Non-pigmented ciliary epithelial cell (primary cell): ENCODE results near the gene SLC8A3.
"Not testable (repeated sequence)": the region's sequence is repeated elsewhere in the genome, so short reads cannot be mapped to it uniquely, and the experiment has no call there.

ENCODE experiments used
- DNase-seq: peaks from one replicate; pipeline ENCODE4 v3.0.0-alpha.2; 2010; ENCODE audit warnings: low read depth

Gene SLC8A3, protein sequence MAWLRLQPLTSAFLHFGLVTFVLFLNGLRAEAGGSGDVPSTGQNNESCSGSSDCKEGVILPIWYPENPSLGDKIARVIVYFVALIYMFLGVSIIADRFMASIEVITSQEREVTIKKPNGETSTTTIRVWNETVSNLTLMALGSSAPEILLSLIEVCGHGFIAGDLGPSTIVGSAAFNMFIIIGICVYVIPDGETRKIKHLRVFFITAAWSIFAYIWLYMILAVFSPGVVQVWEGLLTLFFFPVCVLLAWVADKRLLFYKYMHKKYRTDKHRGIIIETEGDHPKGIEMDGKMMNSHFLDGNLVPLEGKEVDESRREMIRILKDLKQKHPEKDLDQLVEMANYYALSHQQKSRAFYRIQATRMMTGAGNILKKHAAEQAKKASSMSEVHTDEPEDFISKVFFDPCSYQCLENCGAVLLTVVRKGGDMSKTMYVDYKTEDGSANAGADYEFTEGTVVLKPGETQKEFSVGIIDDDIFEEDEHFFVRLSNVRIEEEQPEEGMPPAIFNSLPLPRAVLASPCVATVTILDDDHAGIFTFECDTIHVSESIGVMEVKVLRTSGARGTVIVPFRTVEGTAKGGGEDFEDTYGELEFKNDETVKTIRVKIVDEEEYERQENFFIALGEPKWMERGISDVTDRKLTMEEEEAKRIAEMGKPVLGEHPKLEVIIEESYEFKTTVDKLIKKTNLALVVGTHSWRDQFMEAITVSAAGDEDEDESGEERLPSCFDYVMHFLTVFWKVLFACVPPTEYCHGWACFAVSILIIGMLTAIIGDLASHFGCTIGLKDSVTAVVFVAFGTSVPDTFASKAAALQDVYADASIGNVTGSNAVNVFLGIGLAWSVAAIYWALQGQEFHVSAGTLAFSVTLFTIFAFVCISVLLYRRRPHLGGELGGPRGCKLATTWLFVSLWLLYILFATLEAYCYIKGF

DNA sequence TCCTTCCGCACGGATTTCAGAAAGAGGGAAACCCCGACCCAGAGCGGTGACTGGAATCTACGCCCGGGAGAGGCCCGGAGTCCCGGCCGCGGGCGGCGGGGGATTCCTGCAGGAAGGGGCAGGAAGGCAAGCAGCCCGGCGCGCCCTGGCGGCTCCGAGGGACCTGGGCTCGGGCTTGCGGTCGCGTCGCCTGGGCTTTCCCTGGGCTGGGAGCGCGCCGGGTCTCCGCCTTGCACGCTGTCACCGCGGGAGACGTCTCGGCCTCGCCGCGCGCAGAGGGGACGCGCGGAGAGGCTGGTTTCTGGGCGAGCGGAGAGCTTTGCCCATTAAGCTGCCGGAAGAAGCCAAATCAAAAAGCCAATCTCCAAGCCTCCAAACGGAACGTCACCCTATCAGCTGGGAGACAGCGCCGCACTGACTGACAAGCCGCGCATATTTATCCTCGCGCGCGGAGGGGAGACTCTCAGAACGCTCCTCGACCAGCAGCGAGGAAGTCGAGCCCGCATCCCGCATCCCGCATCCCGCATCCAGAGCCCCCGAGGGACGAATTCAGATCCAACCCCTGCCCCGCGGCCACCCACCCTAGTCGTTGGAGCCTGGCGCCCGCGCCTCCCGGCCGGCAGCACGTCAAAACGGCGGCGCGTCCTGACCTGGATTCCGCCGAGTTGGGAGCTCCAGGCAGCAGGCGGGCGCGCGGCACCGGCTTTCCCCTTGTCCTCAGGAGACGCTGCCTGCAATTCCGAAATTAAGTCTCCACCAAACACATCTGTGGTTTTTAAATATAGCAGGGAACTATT, at the start of gene SLC8A3:
Gene SLC8A3 (minus strand): TSS at position 293 of the 797 bp plus-strand sequence. CDS start 20,529 bp downstream, outside the sequence.
- no peak for DNase-seq

DNA sequence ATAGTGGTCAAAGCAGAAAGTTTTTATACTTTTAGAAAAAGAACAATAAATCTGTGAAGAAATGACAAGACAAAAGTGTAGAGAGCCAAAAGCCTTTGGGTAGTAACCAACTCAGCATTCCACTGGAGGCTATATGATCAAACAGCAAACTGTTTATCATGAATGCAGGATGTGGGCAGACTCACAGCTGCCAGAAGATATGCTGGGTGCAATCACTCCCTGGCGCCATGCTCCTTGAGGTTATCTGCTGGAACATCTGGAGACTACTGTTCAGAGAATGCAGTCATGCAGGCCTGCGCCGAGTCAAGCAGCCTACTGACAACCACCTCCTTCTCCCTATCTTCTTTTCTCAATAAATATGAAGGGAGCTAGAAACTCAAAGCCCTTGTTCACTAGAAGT, 49.0 kb upstream of the SLC8A3 start:
- DNase-seq = no peak

DNA sequence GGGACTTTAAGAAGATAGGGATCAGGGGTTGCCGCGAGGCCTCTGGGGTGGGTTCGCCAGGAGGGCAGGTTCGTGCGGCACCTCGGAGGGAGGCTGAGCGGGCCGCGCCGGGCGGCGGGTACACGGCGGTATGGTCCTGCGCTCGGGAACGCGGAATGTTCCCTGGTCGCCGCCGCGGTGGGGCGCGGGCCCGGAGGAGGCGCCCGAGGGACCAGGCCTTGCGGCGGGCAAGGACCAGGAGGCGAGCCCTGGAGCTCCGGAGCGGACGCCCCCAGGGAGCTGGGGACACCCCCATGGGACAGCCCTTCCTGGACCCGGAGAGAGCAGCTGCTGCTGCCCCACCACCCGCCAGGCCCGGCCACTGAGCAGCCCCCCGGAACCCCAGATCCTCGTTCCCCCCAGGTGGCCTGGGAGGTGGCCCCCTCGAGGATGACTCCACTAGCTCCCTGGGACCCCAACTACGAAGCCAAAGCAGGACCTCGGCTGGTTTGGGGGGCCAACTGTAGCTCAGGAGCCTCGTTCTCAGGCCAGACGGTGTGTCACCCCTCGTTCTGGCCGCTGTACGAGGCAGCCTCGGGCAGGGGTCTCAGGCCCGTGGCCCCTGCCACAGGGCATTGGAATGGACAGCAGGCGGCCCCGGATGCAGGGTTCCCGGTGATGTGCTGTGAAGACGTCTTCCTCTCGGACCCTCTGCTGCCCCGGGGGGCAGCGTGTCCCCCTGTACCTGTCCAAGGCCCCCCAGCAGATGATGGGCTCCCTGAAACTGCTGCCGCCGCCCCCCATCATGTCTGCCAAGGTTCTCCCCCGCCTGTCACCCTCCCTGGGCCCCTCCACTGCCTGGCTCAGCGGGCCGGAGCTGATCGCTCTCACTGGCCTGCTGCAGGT, 45.6 kb upstream of the SLC8A3 start:
- no peak for DNase-seq

DNA sequence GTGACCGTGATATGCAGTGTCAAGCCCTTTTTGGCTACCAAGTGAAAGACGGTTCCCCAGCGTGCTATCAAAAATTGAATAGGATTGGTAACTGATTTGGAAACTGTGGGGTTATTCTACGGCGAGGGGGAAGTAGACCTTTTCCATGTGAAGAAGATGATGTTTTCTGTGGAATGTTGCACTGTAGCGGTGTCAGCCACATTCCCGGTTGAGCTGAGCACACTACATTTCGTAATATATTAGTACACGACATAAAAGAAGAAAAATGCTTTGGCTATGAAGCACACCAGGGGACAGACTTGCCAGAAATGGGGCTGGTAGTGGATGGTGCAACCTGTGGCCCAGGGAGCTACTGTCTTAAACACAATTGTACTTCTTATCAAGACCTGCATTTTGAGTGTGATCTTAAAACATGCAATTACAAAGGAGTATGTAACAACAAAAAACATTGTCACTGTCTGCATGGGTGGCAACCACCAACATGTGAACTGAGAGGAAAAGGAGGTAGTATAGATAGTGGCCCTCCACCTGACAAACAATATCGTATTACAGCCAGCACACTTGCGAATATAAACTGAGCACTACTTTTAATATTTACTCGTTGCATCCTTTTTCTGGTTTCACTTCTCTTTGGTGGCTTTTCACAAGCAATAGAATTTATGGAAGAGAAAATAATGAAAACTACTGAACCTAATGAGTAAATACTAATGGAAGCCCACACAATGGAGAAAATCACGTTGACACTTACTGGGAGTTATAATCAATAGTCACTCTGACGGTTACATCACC, 43.2 kb upstream of the SLC8A3 start:
- not testable (repeated sequence) for DNase-seq

DNA sequence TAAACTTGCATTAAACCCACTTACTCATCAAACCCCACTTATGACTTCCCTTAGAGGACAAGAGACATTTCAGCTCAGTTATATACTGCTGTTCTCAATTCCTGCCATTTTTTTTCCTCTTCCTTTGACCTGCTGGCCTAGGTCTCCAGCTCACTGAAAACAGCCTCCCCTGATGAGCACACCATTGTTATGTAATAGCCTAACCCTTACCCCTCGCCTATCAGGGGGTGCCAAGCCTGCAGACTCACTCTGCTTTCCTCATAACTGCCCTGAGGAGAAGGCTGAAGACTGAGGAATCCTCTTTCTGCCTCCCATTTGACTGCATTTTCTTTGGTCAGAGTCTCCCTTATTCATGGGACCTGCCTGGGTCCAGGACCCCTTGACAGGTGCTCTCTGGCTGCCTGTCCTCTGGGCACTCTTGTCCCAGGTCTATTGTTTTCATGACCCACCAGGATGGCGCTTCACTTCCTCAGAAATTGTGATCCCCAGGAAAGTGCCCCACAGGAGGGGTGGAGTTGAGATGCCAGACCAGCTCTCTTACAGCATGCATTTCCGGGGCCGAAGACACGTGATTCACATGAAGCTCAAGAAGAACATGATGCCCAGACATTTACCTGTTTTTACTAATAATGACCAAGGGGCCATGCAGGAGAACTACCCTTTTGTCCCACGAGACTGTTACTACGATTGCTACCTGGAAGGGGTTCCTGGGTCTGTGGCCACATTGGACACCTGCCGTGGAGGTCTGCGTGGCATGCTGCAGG, 41.3 kb upstream of the SLC8A3 start:
- not testable (repeated sequence) for DNase-seq

DNA sequence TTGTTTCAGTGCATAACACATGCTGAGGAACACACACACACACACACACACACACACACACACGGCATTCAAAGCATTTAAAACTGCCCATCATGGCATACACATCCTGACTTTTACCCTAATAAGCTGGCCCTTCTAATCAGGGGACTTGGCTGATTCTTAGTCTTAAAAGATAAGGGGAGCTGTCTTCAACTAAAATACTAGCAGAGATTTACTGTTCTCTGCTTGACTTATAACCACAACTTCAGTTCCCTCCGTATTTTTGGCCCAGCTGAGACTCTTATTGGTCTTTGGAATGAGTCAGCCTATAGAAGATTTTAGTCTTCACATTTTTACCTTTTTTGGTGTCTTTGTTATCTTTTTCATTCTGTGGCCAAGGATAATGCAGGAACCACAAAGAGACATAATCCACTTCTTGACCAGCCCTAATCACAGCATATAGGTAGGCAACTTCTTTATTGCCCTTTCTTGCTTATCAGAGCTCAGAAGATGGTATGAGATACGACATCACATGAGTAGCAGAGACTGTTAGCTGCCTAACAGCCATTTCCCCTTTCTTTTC, 25.1 kb upstream of the SLC8A3 start:
- DNase-seq = no peak

DNA sequence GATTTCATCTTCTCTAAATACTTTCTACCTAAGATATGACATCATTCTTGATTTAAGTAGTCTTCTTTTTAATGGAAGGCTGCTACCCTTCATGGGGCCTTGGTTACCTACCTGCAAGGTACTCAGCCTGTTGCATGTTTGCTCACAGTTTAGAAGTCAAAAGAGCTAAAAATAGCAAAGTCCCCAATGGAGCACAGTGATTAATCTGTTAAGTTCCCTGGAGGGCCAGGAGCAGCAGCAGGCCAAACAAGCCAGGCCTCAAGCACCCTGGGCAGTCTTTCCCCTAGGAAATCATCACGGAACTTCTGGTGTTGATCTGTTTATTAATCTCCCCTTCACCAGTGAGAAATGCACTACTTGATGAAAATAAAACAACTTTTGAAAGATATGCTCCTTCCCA, 24.0 kb upstream of the SLC8A3 start:
- DNase-seq = no peak

DNA sequence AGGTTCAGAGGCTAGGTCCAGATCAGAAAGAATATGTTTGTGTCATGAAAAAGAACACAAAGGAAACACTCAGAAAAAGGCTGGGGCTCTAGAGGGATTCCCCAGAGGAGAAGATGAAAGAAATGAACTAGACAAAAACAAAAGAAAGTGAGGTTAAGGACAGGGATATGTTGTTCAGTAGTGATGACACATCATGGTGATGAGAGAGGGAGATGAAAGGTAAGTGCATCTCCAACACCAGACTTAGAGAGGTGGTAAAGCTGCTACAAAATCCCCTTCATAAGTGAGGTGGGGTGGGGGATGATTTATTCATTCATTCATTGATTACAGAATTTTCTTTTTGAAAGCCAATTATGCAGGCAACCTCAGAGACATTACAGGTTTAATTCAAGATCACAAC, 19.6 kb upstream of the SLC8A3 start:
- DNase-seq = no peak

DNA sequence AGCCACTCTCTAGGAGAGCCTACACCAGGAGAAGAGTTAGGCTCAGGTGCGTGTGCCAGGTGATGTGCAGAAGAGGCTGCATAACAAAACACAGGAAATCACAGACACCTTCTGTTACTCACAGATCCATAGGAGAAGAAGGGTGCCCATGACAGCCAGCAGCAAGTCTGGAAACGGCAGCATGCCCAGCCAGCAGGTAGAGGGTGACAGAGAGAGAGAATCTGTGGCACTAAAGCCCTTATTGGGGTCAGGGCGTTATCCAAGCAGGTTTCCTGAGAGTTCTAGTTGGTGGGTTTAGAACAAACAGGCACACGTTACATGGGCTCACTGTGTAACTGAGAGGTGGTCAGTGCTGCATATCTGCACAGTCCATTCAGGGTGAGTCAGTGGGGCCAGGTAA, 14.9 kb upstream of the SLC8A3 start:
- no peak for DNase-seq

DNA sequence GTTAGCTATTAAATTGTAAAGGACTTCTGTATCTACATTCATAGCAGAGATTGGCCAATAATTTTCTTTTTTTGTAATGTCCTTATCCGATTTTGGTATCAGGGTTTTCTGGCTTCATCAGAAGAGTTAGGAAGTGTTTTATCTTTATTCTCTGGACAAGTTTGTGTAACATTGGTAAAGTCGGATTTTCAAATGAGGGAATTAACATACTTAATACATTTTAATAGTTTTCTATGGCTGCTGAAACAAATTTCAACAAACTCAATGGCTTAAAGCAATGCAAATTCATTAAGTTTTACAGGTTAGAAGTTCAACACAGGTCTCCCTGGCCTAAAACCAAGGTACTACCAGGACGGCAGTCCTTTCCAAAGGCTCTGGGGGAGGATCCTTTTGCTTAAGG, 13.2 kb upstream of the SLC8A3 start:
- DNase-seq = no peak

DNA sequence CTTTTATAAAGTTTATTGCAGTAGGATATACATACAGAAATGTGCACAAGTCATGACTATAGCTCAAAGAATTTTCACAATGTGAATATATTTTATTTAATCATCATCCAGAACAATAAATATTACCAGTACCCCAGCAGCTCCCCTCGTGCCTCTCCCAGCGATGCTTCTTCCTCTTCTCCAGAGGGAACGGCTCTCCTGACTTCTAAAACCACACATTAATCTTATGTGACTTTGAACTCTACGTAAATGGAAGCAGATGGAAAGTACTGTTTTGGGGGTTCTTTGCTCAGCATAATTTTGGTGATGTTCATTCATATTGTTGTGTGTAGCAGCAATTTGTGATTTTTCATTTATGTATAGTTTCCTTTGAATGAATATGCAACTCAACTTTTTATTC, 4.6 kb upstream of the SLC8A3 start:
- DNase-seq = no peak

DNA sequence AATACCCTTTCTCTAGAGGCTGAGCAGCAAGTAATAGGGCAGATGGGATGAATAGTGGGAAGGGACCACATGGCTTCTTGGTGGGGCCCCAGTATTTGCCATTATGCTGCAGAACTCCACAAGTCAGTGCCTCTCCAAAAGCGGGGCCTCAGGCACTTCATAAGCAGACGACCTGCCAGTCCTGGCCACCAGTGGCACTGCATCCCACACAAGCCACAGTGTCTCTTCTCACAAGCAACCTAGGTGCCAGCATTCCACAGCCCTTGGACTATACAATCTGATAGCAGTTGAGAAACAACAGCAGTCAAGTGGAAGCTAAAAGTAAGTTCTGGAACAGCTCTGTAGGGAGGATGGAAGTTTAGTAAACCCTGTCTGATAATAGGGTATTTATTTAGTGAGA, 4.2 kb upstream of the SLC8A3 start:
- no peak for DNase-seq

DNA sequence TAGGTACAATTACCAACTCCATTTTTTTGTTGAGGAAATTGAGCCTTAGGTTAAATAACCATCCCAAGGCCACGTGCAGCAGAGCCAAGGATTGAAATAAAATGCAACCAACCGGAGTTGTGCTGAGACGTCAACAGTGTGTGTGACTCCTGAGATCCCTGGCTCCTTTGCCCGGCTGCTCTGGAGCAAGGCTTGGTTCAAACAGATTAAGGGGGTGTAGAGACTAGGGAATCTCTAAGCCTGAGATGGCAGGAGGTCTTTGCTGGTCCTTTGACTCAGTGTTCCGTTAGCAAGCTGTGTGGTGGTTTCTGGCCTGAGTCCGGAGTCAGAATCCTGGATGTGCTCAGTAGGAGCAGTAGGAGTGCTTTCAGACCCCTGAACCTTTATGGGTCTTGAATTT, 1.4 kb upstream of the SLC8A3 start:
- no peak for DNase-seq

DNA sequence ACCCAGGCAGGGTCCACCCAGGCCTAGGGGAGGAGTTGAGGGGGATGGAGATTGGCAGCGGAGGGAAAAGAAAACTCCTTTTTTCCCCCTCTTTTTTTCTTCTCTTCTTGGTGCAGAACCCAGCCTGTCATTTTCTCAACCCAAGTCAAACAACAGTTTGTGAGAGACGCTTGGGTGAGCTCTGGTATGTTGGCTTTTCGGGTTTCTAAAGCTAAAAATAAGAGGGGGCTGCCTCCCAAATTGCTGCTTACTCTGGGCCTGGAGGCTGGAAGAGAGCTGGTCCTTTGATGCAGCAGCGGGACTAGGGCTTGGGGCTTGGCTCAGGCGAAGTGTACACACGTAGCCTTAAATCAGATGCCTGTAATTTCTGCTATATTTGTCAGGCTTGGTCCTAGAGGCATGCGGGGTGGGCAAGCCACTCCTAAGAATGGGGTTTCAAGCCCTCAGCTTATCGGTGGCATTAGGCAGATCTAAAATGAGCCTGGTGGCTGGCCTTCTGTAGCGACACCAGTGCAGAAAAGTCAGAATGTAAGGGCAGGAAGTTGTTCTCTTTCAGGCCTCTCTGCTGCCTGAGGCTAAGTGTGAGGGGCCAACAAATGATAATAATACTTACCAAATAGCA, 816 bp upstream of the SLC8A3 start:
- DNase-seq = no peak

DNA sequence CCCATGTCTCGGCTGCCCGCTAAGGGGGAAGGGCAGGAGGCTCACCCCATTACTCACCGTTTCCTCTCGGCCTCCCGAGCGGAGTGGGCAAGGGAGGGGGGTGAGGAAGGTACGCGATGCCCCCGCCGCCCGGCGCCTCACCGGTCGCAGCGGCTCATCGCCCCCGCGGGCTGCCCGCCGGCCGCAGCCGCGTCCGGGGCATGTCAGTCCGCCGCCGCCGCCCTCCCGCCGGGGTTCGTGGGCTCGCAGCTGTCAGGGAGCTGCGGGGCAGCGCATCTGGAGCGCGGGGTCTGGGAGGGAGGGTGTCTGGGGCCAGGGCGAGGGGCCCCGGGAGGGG, 461 bp downstream of the SLC8A3 start:
- no peak for DNase-seq

DNA sequence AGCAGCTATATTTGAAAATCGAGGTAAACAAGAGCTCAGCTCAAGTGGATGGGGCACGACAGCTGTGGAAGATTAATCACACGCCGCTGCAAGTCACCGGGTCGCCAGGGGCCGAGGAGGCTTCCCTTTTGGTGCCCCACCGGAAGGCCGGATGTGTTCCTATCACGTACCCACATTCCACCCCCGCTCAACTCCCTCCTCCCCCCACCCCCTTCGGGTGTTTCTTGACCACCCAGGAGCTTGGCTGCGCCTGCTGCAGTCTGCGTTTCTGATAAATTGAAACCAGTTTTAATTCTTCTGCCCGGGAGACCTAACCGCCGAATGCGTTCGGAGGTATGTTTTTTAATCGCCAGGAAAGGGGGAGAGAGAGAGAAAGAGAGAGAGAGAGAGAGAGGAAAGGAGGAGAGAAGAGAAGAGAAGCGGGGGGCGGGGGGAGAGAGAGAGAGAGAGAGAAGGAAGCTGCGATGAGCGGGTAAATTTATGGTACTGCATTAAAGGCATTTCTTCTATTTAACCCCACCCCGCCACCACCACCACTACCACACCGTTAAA, 1.8 kb downstream of the SLC8A3 start:
- DNase-seq = no peak

DNA sequence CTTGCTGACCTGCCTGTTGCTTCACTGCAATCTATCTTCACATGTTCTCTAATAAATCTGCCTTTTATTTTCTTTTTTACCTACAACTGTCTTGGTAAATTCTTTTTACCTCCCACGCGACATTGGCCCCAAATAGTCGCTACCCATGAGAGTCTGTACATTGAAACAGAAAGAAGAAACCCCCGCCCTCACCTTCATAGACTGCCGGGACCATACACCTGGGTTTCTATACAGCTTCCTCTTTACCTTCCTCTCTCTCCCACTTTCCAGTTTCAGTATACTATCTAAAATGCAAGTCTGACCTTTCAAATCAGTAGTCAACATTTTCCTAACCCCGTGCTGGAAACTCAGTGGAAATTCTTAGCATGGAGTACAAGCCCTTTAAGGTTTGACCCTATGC, 4.8 kb downstream of the SLC8A3 start:
- no peak for DNase-seq

DNA sequence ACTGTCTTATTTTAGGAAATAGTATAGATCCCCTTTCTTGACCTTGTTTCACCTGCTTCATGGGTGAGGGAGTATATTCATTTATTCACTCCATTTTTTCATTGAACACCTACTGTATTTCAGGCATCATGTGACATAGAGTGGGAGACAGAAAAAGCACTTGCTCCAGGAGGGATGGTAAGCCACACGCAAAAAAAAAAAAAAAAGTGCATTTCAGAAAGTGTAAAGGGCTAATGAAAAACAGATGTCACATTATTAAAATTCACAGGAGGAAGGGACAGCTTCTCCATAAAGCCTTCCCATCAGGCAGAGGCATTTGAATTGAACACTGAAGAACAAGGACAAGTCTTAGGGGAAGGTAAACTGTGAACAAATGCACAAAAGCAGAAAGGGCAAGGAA, 7.5 kb downstream of the SLC8A3 start:
- no peak for DNase-seq

DNA sequence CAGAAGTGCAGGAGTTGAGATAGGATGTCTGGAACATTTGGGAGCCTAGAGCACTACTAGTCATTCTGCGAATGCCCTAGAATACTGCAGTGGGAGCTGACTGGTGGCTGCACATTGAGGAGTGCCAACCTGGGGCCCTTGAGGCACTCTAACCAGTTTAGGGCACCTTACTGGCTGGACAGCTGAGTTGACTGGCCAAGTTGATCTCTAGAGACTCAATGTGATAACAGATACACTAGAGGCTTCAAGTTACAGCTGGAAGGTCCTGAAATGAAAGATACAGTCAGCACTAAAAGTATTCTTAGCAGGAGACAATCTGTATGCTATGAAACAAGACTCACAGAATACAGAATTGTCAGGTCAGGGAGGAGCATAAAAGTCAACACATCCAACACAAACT, 8.0 kb downstream of the SLC8A3 start:
- DNase-seq = no peak
